Measurements from ENCODE around the gene ADARB2. TPM values are rescaled to one million over a fixed set of nuclear protein-coding genes. Genes with fewer than 3 reads are reported as not detected.

The ADARB2 gene
- total RNA-seq, 1 experiment from 2014 or later = not detected

DNA sequence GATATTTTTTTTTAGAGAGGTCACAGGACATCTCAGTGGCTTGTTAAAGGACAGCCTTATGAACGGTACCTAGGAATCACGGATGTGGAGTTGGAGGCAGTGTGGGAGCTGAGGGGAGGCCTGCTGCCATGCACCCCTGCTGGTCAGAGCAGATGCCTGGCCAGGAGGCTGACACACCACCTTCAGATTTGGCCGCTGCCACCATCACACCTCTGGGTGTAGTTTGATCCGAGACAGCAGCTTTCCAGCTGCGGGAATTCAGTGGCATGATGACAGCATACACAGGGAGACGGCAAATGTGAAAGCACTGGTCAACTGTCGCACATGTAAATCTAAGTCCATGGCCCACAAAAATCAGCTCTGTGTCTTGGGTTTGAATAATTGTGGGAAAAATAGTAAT lies 285.4 kb downstream of the ADARB2 start:
- H3K4me3 Mint-ChIP-seq (ENCODE audit: low read depth, unreplicated experiment) = no peak overlapping the region
- no peak overlapping the region for H3K27ac Mint-ChIP-seq (ENCODE audit: unreplicated experiment)
- TF ChIP-seq, protein P1, sequence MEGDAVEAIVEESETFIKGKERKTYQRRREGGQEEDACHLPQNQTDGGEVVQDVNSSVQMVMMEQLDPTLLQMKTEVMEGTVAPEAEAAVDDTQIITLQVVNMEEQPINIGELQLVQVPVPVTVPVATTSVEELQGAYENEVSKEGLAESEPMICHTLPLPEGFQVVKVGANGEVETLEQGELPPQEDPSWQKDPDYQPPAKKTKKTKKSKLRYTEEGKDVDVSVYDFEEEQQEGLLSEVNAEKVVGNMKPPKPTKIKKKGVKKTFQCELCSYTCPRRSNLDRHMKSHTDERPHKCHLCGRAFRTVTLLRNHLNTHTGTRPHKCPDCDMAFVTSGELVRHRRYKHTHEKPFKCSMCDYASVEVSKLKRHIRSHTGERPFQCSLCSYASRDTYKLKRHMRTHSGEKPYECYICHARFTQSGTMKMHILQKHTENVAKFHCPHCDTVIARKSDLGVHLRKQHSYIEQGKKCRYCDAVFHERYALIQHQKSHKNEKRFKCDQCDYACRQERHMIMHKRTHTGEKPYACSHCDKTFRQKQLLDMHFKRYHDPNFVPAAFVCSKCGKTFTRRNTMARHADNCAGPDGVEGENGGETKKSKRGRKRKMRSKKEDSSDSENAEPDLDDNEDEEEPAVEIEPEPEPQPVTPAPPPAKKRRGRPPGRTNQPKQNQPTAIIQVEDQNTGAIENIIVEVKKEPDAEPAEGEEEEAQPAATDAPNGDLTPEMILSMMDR (IDR thresholded peaks at IDR 0.05; ENCODE audit: unreplicated experiment) = no peak
- peaks cover 3% of the 10 kb centered on the region for H3K9me3 Mint-ChIP-seq (ENCODE audit: low read depth, unreplicated experiment)
- H3K27me3 Mint-ChIP-seq (ENCODE audit: unreplicated experiment) = peaks cover 22% of the 10 kb centered on the region
- DNase-seq = no peak
- CTCF ChIA-PET = no interaction called here
- intact Hi-C loops (cut with micrococcal nuclease; ENCODE audit: unreplicated experiment) = no loop called here
- H3K36me3 Mint-ChIP-seq (ENCODE audit: insufficient read depth, unreplicated experiment) = no peaks in the 10 kb centered on the region
- no TSS peak for BruUV-seq (replicated peaks)
- H3K4me1 Mint-ChIP-seq (ENCODE audit: low read depth, unreplicated experiment) = no peaks in the 10 kb centered on the region

DNA sequence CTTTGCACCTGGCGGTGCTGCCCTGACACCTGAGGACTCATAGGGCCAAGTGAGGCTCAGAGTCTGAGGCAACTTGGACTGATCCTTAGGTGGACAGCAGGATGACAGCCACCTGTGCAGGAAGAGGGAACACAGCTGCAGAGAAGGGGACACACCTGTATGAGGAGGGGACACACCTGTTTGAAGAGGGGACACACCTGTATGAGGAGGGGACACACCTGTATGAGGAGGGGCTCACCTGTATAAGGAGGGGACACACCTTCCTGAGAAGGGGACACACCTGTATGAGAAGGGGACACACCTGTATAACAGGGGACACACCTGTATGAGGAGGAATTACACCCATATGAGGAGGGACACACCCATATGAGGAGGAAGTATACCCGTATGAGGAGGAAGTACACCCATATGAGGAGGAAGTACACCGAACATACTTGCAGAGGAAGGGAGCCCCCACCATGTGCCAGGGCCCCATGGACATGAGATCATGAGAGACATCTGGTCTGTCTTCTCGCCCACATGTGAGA lies 285.9 kb downstream of the ADARB2 start:
- CTCF ChIA-PET = no interaction called here
- Mint-ChIP-seq H3K27ac (ENCODE audit: unreplicated experiment) (peak overlapping the region; percentile 48), H3K27me3 (ENCODE audit: unreplicated experiment) (peaks cover 22% of the 10 kb centered on the region), H3K4me3 (ENCODE audit: low read depth, unreplicated experiment) (no peak overlapping the region), H3K4me1 (ENCODE audit: low read depth, unreplicated experiment) (no peaks in the 10 kb centered on the region), H3K36me3 (ENCODE audit: insufficient read depth, unreplicated experiment) (no peaks in the 10 kb centered on the region), H3K9me3 (ENCODE audit: low read depth, unreplicated experiment) (peaks cover 3% of the 10 kb centered on the region)
- BruUV-seq (replicated peaks) = no TSS peak
- intact Hi-C loops (cut with micrococcal nuclease; ENCODE audit: unreplicated experiment) = no loop called here
- no peak for DNase-seq
- TF ChIP-seq, protein P1 (IDR thresholded peaks at IDR 0.05; ENCODE audit: unreplicated experiment) = no peak

DNA sequence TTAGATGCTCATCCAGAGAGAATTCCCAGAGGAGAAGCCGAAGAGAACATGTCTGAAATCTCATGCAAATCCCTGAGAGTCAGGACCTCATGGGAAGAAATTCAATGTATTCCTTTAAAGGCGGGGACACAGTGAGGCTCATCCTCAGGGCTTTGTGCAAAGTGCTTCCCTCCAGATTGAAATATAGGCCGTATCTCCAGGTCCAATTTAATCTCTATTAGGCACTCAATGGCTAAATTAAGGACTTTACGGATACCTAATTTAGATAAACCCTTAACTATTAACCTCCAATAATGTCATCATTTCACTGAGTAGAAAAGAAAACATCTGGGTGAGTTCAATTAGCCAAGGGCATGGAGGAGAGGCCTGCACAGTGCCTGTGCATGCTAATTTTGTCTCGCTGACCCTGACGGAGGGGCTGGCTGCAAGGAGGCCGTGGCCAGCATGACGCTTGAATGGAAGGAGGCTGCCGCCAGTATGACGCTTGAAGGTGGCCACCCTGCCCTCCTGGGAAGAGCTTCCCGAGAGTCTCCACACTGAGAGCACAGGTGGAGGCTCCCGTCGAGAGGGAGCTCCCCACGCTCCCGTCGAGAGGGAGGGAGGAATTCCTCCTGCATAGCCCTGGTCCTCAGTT lies 287.6 kb downstream of the ADARB2 start:
- no TSS peak for BruUV-seq (replicated peaks)
- DNase-seq = no peak
- H3K4me1 Mint-ChIP-seq (ENCODE audit: low read depth, unreplicated experiment) = no peaks in the 10 kb centered on the region
- peaks cover 22% of the 10 kb centered on the region for H3K27me3 Mint-ChIP-seq (ENCODE audit: unreplicated experiment)
- CTCF ChIA-PET = no interaction called here
- H3K27ac Mint-ChIP-seq (ENCODE audit: unreplicated experiment) = no peak overlapping the region
- H3K36me3 Mint-ChIP-seq (ENCODE audit: insufficient read depth, unreplicated experiment) = no peaks in the 10 kb centered on the region
- TF ChIP-seq, protein P1 (IDR thresholded peaks at IDR 0.05; ENCODE audit: unreplicated experiment) = no peak
- intact Hi-C loops (cut with micrococcal nuclease; ENCODE audit: unreplicated experiment) = no loop called here
- no peak overlapping the region for H3K4me3 Mint-ChIP-seq (ENCODE audit: low read depth, unreplicated experiment)
- peaks cover 3% of the 10 kb centered on the region for H3K9me3 Mint-ChIP-seq (ENCODE audit: low read depth, unreplicated experiment)

DNA sequence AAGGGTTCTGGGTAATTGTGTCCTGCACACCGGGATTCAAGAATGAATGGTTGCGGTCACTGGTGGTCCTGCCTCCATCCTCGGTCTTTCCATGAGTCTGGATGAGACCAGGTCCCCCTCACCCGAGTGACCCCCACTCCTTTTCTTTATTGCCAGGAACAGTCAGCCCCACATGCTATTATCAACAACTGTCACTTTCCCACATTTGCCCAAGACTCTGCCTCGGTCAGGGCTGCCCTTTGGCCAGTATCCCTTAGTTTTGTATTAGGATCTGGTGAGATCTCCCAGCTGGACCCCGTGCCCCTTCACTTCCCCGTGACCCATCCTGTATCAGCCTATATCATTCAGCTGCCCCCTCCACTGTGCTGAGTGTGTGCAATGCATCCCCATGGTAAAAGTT lies 288.3 kb downstream of the ADARB2 start:
- H3K27ac Mint-ChIP-seq (ENCODE audit: unreplicated experiment) = no peak overlapping the region
- peaks cover 3% of the 10 kb centered on the region for H3K9me3 Mint-ChIP-seq (ENCODE audit: low read depth, unreplicated experiment)

More for the DNA sequence above, 288.3 kb downstream of the ADARB2 start:
- H3K27me3 Mint-ChIP-seq (ENCODE audit: unreplicated experiment) = peaks cover 22% of the 10 kb centered on the region
- no TSS peak for BruUV-seq (replicated peaks)
- intact Hi-C loops (cut with micrococcal nuclease; ENCODE audit: unreplicated experiment) = no loop called here
- H3K4me3 Mint-ChIP-seq (ENCODE audit: low read depth, unreplicated experiment) = no peak overlapping the region
- TF ChIP-seq, protein P1 (IDR thresholded peaks at IDR 0.05; ENCODE audit: unreplicated experiment) = no peak
- H3K36me3 Mint-ChIP-seq (ENCODE audit: insufficient read depth, unreplicated experiment) = no peaks in the 10 kb centered on the region
- no peaks in the 10 kb centered on the region for H3K4me1 Mint-ChIP-seq (ENCODE audit: low read depth, unreplicated experiment)
- CTCF ChIA-PET = no interaction called here
- DNase-seq = no peak

Measured in Calu3 (cell line).